HUES48 (cell line): ENCODE data around the gene GRIK5.
"Not testable (repeated sequence)": the region's sequence is repeated elsewhere in the genome, so short reads cannot be mapped to it uniquely, and the experiment has no call there.

Source experiments
- H3K27ac ChIP-seq: one replicate; pipeline ENCODE4 v1.7.0; 2013; ENCODE audit warnings: low read depth, low read length, inconsistent platforms
- H3K27me3 ChIP-seq: 2 replicates; pipeline ENCODE4 v1.6.1; 2013; ENCODE audit warnings: mild to moderate bottlenecking, low read length; ENCODE audit not compliant: control insufficient read depth, insufficient read depth
- H3K36me3 ChIP-seq: 2 replicates; pipeline ENCODE4 v1.6.1; 2013; ENCODE audit warnings: low read length; ENCODE audit not compliant: control insufficient read depth, insufficient read depth
- H3K4me1 ChIP-seq: 2 replicates; pipeline ENCODE4 v1.6.1; 2013; ENCODE audit warnings: mild to moderate bottlenecking, low read length; ENCODE audit not compliant: control insufficient read depth, insufficient read depth
- H3K4me3 ChIP-seq: 2 replicates; pipeline ENCODE4 v1.5.1; 2013; ENCODE audit warnings: mild to moderate bottlenecking, low read depth, low read length
- H3K9ac ChIP-seq: 2 replicates; pipeline ENCODE4 v1.6.1; 2013; ENCODE audit warnings: mild to moderate bottlenecking, low read depth, low read length, moderate library complexity
- H3K9me3 ChIP-seq: 2 replicates; pipeline ENCODE4 v1.6.1; 2013; ENCODE audit warnings: low read length; ENCODE audit not compliant: control insufficient read depth, insufficient read depth

GRIK5 gene

GRCh38 chr19:42110658-42111057 is 40.7 kb upstream of the GRIK5 start:
- Histone ChIP-seq H3K9ac (no peak overlapping the region), H3K4me3 (no peak overlapping the region), H3K9me3 (no peaks in the 10 kb centered on the region), H3K27ac (no peak overlapping the region), H3K36me3 (no peaks in the 10 kb centered on the region), H3K27me3 (no peaks in the 10 kb centered on the region), H3K4me1 (peaks cover 23% of the 10 kb centered on the region)

DNA sequence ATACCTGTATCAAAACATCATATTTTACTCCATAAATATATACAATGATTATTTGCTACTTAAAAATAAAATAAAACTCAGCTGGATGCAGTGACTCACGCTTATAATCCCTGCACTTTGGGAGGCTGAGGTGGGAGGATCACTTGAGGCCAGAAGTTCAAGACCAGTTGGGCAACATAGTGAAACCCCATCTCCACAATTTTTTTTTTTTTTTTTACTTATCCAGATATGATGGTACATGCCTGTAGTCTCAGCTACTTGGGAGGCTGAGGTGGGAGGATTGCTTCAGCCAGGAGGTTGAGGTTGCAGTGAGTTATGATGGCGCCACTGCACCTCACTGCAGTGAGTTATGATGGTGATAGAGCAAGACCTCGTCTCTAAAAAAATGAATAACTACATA is 39.9 kb upstream of the GRIK5 start:
- Histone ChIP-seq H3K4me1 (peaks cover 23% of the 10 kb centered on the region), H3K9ac (no peak overlapping the region), H3K27me3 (no peaks in the 10 kb centered on the region), H3K4me3 (no peak overlapping the region), H3K27ac (no peak overlapping the region), H3K36me3 (no peaks in the 10 kb centered on the region), H3K9me3 (no peaks in the 10 kb centered on the region)

- no peak overlapping the region for H3K9ac ChIP-seq
- H3K4me1 ChIP-seq: peaks cover 14% of the 10 kb centered on the region
- no peaks in the 10 kb centered on the region for H3K27me3 ChIP-seq
- H3K9me3 ChIP-seq: no peaks in the 10 kb centered on the region
- H3K36me3 ChIP-seq: no peaks in the 10 kb centered on the region
- no peak overlapping the region for H3K4me3 ChIP-seq
- H3K27ac ChIP-seq: no peak overlapping the region
These were observed 38.8 kb upstream of the GRIK5 start for GRCh38 chr19:42108527-42109389.

DNA sequence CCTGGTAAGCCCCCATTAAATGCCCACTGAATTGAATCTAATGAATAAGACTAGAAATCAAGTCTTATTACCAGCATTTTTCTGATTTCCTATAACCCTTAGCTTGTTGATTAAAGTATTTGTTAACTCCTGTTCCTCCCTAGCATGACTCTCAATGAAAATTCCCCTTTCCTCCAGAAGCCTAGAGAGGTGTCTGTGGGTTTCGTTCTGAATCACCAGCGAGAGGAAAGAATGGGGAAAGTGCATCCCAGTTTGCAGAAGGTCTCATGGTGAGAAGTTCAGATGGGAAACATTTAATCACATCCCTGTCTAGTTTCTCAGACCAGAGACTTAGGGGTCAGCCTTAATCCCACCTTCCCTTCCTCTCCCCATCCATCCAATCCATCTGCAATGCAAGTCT is 35.4 kb upstream of the GRIK5 start:
- Histone ChIP-seq H3K27me3 (no peaks in the 10 kb centered on the region), H3K4me3 (no peak overlapping the region), H3K27ac (no peak overlapping the region), H3K36me3 (no peaks in the 10 kb centered on the region), H3K4me1 (peaks cover 8% of the 10 kb centered on the region), H3K9me3 (no peaks in the 10 kb centered on the region), H3K9ac (no peak overlapping the region)

- Histone ChIP-seq H3K9me3 (no peaks in the 10 kb centered on the region), H3K36me3 (no peaks in the 10 kb centered on the region), H3K9ac (no peak overlapping the region), H3K27ac (no peak overlapping the region), H3K4me3 (no peak overlapping the region), H3K4me1 (peaks cover 8% of the 10 kb centered on the region; the same call in 1 of the 2 replicates), H3K27me3 (no peaks in the 10 kb centered on the region)
These were observed 32.9 kb upstream of the GRIK5 start for GRCh38 chr19:42102877-42103276.

- not testable (repeated sequence) for H3K9ac ChIP-seq, H3K36me3 ChIP-seq, H3K4me3 ChIP-seq, H3K9me3 ChIP-seq, H3K27ac ChIP-seq, H3K27me3 ChIP-seq
- H3K4me1 ChIP-seq: peaks cover 11% of the 10 kb centered on the region
These were observed 30.2 kb upstream of the GRIK5 start for GRCh38 chr19:42100241-42100640.

- H3K27ac ChIP-seq: no peak overlapping the region
- H3K36me3 ChIP-seq: no peaks in the 10 kb centered on the region
- peaks cover 11% of the 10 kb centered on the region for H3K4me1 ChIP-seq
- H3K27me3 ChIP-seq: no peaks in the 10 kb centered on the region
- no peak overlapping the region for H3K9ac ChIP-seq
- H3K9me3 ChIP-seq: no peaks in the 10 kb centered on the region
- no peak overlapping the region for H3K4me3 ChIP-seq
These were observed 29.4 kb upstream of the GRIK5 start for GRCh38 chr19:42099336-42099925.

DNA sequence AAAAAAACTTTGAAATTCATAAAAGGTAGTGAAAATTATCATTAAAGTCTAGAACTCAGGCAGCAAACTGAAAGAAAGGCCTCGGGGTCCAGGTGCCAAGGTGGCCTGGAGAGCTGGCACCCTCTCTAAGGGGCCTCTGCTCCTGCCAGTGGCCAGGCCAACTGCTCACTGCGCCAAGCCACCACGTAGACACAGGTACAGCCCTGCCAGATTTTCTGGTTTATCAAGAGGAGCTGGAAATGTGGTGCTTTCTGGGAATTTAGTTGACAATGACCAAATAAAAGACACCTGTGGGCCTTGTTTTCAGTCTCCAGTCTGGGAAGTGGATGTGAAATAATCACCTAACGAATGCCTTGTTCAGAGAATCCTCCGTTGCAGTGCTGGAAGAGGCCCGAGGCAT is 28.8 kb upstream of the GRIK5 start:
- H3K27ac ChIP-seq: no peak overlapping the region
- H3K36me3 ChIP-seq: no peaks in the 10 kb centered on the region
- no peaks in the 10 kb centered on the region for H3K27me3 ChIP-seq
- H3K4me3 ChIP-seq: no peak overlapping the region
- no peak overlapping the region for H3K9ac ChIP-seq
- H3K4me1 ChIP-seq: peaks cover 11% of the 10 kb centered on the region
- H3K9me3 ChIP-seq: no peaks in the 10 kb centered on the region

GRCh38 chr19:42097461-42097860 is 27.5 kb upstream of the GRIK5 start:
- Histone ChIP-seq H3K27ac (no peak overlapping the region), H3K4me1 (peaks cover 11% of the 10 kb centered on the region), H3K4me3 (no peak overlapping the region), H3K36me3 (no peaks in the 10 kb centered on the region), H3K9me3 (no peaks in the 10 kb centered on the region), H3K27me3 (no peaks in the 10 kb centered on the region), H3K9ac (no peak overlapping the region)

- H3K4me1 ChIP-seq: peaks cover 11% of the 10 kb centered on the region
- H3K27me3 ChIP-seq: no peaks in the 10 kb centered on the region
- no peak overlapping the region for H3K9ac ChIP-seq
- H3K36me3 ChIP-seq: no peaks in the 10 kb centered on the region
- H3K9me3 ChIP-seq: no peaks in the 10 kb centered on the region
- peak overlapping the region; percentile 50; the same call in 1 of the 2 replicates for H3K4me3 ChIP-seq
- no peak overlapping the region for H3K27ac ChIP-seq
These were observed 26.3 kb upstream of the GRIK5 start for GRCh38 chr19:42096255-42096837.

DNA sequence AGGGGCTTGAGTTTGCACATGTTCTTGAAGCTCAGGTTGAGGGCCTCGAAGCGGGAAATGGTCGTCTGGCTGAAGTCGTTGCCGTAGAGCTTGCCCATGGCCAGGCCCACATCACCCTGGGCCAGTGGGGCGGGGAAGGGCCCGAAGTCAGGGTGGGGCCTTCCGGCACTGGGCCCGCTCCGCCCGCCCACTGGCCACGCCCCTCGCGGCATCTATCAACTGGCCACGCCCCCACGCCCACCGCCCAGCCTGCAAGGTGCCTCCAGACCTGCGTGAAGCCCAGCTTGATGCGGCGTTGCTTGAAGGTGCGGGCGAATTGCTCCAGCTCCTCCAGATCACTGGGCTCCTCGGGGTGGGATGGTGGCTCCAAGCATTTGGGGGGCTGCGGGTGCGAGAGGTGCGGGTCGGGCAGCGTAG is 25.8 kb upstream of the GRIK5 start:
- Histone ChIP-seq H3K27me3 (no peaks in the 10 kb centered on the region), H3K36me3 (no peaks in the 10 kb centered on the region), H3K9ac (no peak overlapping the region), H3K4me3 (peak overlapping the region; percentile 50; the same call in 1 of the 2 replicates), H3K9me3 (no peaks in the 10 kb centered on the region), H3K27ac (no peak overlapping the region), H3K4me1 (peaks cover 11% of the 10 kb centered on the region)
